ENCODE data around the gene CLTCL1. TPM values are rescaled to one million over a fixed set of nuclear protein-coding genes. Genes with fewer than 3 reads are reported as not detected.

Gene CLTCL1
- total and polyA plus RNA-seq, 2 experiments from 2014 or later, result 6.6 to 15.1 TPM

- TF ChIP-seq NANOG (IDR thresholded peaks at IDR 0.05; ENCODE audit: borderline replicate concordance) (no peak), ZNF331 (CRISPR knock-in tag; IDR thresholded peaks at IDR 0.05; ENCODE audit: low read depth) (no peak), ZNF462 (CRISPR knock-in tag; IDR thresholded peaks at IDR 0.05) (no peak), CREB1 (CRISPR knock-in tag; IDR thresholded peaks at IDR 0.05; ENCODE audit: low read depth) (no peak), ETS1 (IDR thresholded peaks at IDR 0.05) (no peak), ZNF114 (CRISPR knock-in tag; IDR thresholded peaks at IDR 0.05) (no peak), JUNB (IDR thresholded peaks at IDR 0.05; ENCODE audit: unreplicated experiment) (no peak)
Observed at GRCh38 chr22:19289475-19290161, 1.9 kb downstream of the CLTCL1 start (continued).

GRCh38 chr22:19287889-19288288 lies 3.6 kb downstream of the CLTCL1 start:
- H3K36me3 ChIP-seq (ENCODE audit: insufficient read depth), result no peaks in the 10 kb centered on the region
- H3K27me3 Mint-ChIP-seq (ENCODE audit: insufficient read depth, low read depth, poor library complexity), result peaks cover 16% of the 10 kb centered on the region
- no peaks in the 10 kb centered on the region for H3K9me2 ChIP-seq (ENCODE audit: insufficient read depth)
- ATAC-seq, result no peak
- H3K4me1 Mint-ChIP-seq, result peaks cover 52% of the 10 kb centered on the region
- peaks cover 47% of the 10 kb centered on the region for H3K4me1 ChIP-seq (ENCODE audit: insufficient read depth)
- H3K4me3 ChIP-seq, result no peak overlapping the region
- H3K36me3 Mint-ChIP-seq (ENCODE audit: low read depth), result no peaks in the 10 kb centered on the region; the same call in 2 of the 3 replicates
- H3K79me2 ChIP-seq (replicated peaks; ENCODE audit: insufficient read depth), result 0 out of 2 replicates have a peak, but pooled peaks cover 6% of the 10 kb centered on the region
- H2AFZ ChIP-seq, result no peak overlapping the region
- H3K4me3 Mint-ChIP-seq, result no peak overlapping the region
- no peak for DNase-seq (ENCODE audit: low spot score)
- H4K20me1 ChIP-seq (replicated peaks; ENCODE audit: insufficient read depth), result 0 out of 2 replicates have a peak, but pooled peaks cover 4% of the 10 kb centered on the region
- H3K27ac Mint-ChIP-seq, result no peak overlapping the region
- H3F3A ChIP-seq (replicated peaks; ENCODE audit: low read depth), result peaks cover 3% of the 10 kb centered on the region; the same call in 1 of the 2 replicates
- peaks cover 16% of the 10 kb centered on the region for H3K27me3 ChIP-seq (ENCODE audit: insufficient read depth)
- H3K9me3 Mint-ChIP-seq, result no peaks in the 10 kb centered on the region; the same call in 2 of the 3 replicates
- H3K4me2 ChIP-seq, result no peak overlapping the region
- no peak overlapping the region for H3K27ac ChIP-seq (ENCODE audit: low read depth)
- TF ChIP-seq ZNF331 (CRISPR knock-in tag; IDR thresholded peaks at IDR 0.05; ENCODE audit: low read depth) (no peak), EZH2phosphoT487 (IDR thresholded peaks at IDR 0.05; ENCODE audit: unreplicated experiment) (no peak), ZNF114 (CRISPR knock-in tag; IDR thresholded peaks at IDR 0.05) (no peak), EZH2 (IDR thresholded peaks at IDR 0.05; ENCODE audit: low read depth, unreplicated experiment) (no peak), REST (IDR thresholded peaks at IDR 0.05; ENCODE audit: unreplicated experiment) (no peak), CTCF (conservative IDR thresholded peaks at IDR 0.05; ENCODE audit: low read depth in 2 of 2) (no peak), POLR2AphosphoS5 (IDR thresholded peaks at IDR 0.05; ENCODE audit: low read depth) (no peak), JUNB (IDR thresholded peaks at IDR 0.05; ENCODE audit: unreplicated experiment) (no peak)

All from GM23338 (cell line).